OCI-LY7 (cell line): ENCODE measurements around the gene PDPN.

Source experiments
- EZH2phosphoT487 ChIP-seq: fragments of 200-600 bp; sonication (generic); IDR thresholded peaks from 2 replicates; pipeline ENCODE4 v1.6.1; 2018; ENCODE audit warnings: low read depth, borderline replicate concordance, mild to moderate bottlenecking, mixed run types, antibody characterized with exemption, low read length, moderate library complexity, mixed read lengths
- TF ChIP-seq, protein P1 (sequence below): fragments of 200-600 bp; sonication (generic); conservative IDR thresholded peaks from 2 replicates; pipeline ENCODE4 v1.5.1; 2014; ENCODE audit warnings: mild to moderate bottlenecking, antibody characterized with exemption, low read length, moderate library complexity, mixed read lengths

DNA sequence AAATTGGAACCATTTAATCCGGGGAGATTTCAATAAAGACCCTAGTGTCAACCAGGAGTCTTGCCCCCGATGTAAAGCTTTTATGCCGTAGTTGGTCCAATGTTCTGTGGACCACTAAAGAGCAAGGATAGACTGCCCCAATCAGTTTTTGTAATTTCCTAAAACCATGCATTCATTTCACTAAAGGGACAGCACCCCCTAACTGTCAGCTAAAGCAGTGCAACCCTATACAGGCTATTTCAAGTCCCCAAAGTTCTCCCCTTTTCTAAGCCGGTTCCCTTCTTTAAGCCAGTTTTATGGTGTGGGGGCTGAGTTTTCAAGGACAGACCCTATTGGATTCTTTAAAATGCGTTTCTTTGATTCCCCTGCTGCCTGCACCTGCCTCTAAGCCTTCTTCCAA lies 12.7 kb upstream of the PDPN start:
- TF ChIP-seq, protein P1, sequence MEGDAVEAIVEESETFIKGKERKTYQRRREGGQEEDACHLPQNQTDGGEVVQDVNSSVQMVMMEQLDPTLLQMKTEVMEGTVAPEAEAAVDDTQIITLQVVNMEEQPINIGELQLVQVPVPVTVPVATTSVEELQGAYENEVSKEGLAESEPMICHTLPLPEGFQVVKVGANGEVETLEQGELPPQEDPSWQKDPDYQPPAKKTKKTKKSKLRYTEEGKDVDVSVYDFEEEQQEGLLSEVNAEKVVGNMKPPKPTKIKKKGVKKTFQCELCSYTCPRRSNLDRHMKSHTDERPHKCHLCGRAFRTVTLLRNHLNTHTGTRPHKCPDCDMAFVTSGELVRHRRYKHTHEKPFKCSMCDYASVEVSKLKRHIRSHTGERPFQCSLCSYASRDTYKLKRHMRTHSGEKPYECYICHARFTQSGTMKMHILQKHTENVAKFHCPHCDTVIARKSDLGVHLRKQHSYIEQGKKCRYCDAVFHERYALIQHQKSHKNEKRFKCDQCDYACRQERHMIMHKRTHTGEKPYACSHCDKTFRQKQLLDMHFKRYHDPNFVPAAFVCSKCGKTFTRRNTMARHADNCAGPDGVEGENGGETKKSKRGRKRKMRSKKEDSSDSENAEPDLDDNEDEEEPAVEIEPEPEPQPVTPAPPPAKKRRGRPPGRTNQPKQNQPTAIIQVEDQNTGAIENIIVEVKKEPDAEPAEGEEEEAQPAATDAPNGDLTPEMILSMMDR = peak; percentile 82
- no peak for TF ChIP-seq EZH2phosphoT487
